ENCODE data around the gene DHRS1.
A peak's percentile ranks its signal among the peaks of the same experiment; 100 is the strongest.

Gene DHRS1

DNA sequence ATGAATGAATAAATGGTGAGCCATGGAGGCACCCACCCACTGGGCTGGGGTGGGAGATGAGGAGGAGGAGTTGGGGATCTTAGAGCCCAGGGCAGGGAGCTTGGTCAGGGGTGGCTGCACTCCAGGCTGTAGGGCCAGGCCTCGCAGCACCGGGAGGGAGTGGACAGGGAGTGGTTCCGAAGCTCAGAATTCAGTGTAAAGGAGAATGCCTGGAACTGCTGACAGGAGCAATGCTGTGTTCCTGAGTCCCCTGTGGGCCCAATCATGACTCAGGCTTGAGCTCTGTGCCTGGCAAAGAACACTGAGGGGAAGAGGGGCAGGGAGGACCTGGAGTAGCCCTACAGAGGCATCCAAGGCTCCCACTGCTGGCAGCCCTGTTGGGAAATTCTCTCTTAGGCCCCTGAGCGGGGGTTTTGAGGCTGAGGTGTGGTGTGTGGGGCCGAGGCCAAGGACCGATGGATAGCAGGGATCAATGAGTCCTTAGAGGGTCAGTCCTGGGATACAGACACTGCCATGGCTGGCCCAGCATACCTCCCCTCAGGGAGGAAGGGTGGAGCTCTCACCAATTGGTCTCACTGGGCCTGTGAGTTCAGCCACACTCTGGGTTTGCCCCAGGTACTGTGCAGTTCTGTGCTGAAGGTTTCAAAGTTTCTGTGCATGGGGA, 18.7 kb downstream of the DHRS1 start:
- H3F3A ChIP-seq (ENCODE audit: low read depth): no peaks in the 10 kb centered on the region
- no peaks in the 10 kb centered on the region for H4K20me1 ChIP-seq (ENCODE audit: insufficient read depth, low read length, poor library complexity, severe bottlenecking)
- peaks cover 24% of the 10 kb centered on the region for H3K4me1 ChIP-seq (ENCODE audit: insufficient read depth, low read length, poor library complexity, severe bottlenecking)
- no peaks in the 10 kb centered on the region for H3K9me3 ChIP-seq (ENCODE audit: insufficient read depth, low read depth, low read length)
- TF ChIP-seq, protein P1, sequence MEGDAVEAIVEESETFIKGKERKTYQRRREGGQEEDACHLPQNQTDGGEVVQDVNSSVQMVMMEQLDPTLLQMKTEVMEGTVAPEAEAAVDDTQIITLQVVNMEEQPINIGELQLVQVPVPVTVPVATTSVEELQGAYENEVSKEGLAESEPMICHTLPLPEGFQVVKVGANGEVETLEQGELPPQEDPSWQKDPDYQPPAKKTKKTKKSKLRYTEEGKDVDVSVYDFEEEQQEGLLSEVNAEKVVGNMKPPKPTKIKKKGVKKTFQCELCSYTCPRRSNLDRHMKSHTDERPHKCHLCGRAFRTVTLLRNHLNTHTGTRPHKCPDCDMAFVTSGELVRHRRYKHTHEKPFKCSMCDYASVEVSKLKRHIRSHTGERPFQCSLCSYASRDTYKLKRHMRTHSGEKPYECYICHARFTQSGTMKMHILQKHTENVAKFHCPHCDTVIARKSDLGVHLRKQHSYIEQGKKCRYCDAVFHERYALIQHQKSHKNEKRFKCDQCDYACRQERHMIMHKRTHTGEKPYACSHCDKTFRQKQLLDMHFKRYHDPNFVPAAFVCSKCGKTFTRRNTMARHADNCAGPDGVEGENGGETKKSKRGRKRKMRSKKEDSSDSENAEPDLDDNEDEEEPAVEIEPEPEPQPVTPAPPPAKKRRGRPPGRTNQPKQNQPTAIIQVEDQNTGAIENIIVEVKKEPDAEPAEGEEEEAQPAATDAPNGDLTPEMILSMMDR (conservative IDR thresholded peaks at IDR 0.05; ENCODE audit: low read length): no peak
- no peak for TF ChIP-seq EZH2phosphoT487 (IDR thresholded peaks at IDR 0.05; ENCODE audit: borderline replicate concordance)
- no peaks in the 10 kb centered on the region for H3K79me2 ChIP-seq (ENCODE audit: insufficient read depth, low read length)
- H3K27me3 ChIP-seq (ENCODE audit: insufficient read depth, low read length, poor library complexity, severe bottlenecking): no peaks in the 10 kb centered on the region
- H2AFZ ChIP-seq (ENCODE audit: low read length): no peak overlapping the region
- H3K36me3 ChIP-seq (ENCODE audit: insufficient read depth, low read length): no peaks in the 10 kb centered on the region
- H3K9ac ChIP-seq (ENCODE audit: low read depth, low read length, poor library complexity, severe bottlenecking): no peak overlapping the region
- H3K9me2 ChIP-seq (replicated peaks; ENCODE audit: low read depth, low read length): no peaks in the 10 kb centered on the region
- H3K4me3 ChIP-seq (ENCODE audit: low read length, poor library complexity, severe bottlenecking): no peak overlapping the region
- H3K4me2 ChIP-seq (ENCODE audit: low read depth, low read length, poor library complexity, severe bottlenecking): no peak overlapping the region

DNA sequence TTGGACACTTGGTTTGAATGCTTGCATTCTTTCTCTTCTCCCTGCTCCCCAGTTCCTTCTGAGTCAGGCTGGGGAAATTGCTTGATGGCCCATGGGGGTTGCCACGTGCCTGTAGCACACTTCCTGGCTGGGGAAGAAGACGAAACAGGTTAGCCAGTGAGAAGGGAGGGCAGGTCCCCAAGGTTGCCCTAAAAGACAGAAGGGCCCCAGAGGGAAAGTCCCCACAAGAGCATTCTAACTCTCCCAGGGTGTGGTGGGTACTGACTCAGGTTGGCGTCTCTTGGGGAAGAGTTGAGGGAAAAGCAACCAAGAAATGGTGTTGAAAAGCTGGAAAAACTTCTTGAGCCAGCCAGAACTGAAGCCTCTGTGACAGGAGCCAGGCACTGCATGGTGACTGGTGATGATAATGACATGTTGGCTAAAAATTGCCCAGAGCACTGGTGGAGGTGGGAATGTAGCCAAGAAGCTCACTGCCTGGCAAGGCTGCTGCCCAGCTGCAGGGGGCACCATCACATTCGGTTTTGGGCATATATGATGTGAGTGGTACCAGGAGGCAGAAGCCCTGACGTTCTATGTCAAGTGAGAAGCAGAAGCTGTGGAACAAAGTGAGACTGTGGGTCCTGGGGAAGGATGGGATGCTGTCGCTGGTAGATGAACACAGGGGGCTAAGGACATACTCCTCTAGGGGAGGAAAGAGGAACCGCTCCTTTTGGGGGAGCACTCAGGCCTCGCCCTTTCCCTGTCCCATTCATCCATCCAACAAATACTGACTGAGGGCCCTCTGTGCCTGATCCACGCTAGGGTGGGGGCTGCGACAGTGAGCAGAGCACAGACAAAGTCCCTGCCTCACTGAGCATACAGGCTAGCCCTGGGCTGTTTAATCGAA, 20.0 kb downstream of the DHRS1 start:
- Histone ChIP-seq H2AFZ (ENCODE audit: low read length) (no peak overlapping the region), H3K4me1 (ENCODE audit: insufficient read depth, low read length, poor library complexity, severe bottlenecking) (peaks cover 24% of the 10 kb centered on the region), H3K9me3 (ENCODE audit: insufficient read depth, low read depth, low read length) (no peaks in the 10 kb centered on the region), H3K79me2 (ENCODE audit: insufficient read depth, low read length) (no peaks in the 10 kb centered on the region), H3K9me2 (replicated peaks; ENCODE audit: low read depth, low read length) (no peaks in the 10 kb centered on the region), H3K4me2 (ENCODE audit: low read depth, low read length, poor library complexity, severe bottlenecking) (peak overlapping the region; percentile 41), H3K27me3 (ENCODE audit: insufficient read depth, low read length, poor library complexity, severe bottlenecking) (no peaks in the 10 kb centered on the region), H3F3A (ENCODE audit: low read depth) (no peaks in the 10 kb centered on the region), H3K9ac (ENCODE audit: low read depth, low read length, poor library complexity, severe bottlenecking) (no peak overlapping the region), H4K20me1 (ENCODE audit: insufficient read depth, low read length, poor library complexity, severe bottlenecking) (no peaks in the 10 kb centered on the region), H3K36me3 (ENCODE audit: insufficient read depth, low read length) (no peaks in the 10 kb centered on the region), H3K4me3 (ENCODE audit: low read length, poor library complexity, severe bottlenecking) (no peak overlapping the region)
- no peak for TF ChIP-seq EZH2phosphoT487 (IDR thresholded peaks at IDR 0.05; ENCODE audit: borderline replicate concordance)
- TF ChIP-seq, protein P1 (conservative IDR thresholded peaks at IDR 0.05; ENCODE audit: low read length): peak; percentile 74

DNA sequence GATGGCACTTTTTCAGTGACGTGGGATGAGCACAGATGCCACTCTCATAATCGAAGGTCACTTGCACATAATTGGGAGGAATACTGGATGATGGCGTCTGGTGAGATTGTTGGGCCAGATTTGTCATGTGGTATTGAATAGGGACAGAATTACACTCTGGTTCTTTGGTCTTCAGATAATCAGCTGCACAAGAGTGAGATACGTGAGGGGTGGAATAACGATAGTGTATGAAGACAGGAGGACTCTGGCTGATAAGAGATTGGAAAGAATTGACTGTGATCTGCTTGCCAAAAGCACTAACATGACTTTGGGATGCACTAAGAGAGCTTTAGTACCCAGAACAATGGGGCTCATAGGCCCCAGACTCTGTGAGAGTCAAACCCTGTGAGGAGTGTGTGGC, 21.2 kb downstream of the DHRS1 start:
- Histone ChIP-seq H3K4me3 (ENCODE audit: low read length, poor library complexity, severe bottlenecking) (no peak overlapping the region), H3K9me2 (replicated peaks; ENCODE audit: low read depth, low read length) (no peaks in the 10 kb centered on the region), H3K36me3 (ENCODE audit: insufficient read depth, low read length) (no peaks in the 10 kb centered on the region), H4K20me1 (ENCODE audit: insufficient read depth, low read length, poor library complexity, severe bottlenecking) (no peaks in the 10 kb centered on the region), H3K79me2 (ENCODE audit: insufficient read depth, low read length) (no peaks in the 10 kb centered on the region), H3K27me3 (ENCODE audit: insufficient read depth, low read length, poor library complexity, severe bottlenecking) (no peaks in the 10 kb centered on the region), H3K9me3 (ENCODE audit: insufficient read depth, low read depth, low read length) (no peaks in the 10 kb centered on the region), H3K4me1 (ENCODE audit: insufficient read depth, low read length, poor library complexity, severe bottlenecking) (peaks cover 24% of the 10 kb centered on the region), H2AFZ (ENCODE audit: low read length) (no peak overlapping the region), H3F3A (ENCODE audit: low read depth) (no peaks in the 10 kb centered on the region), H3K4me2 (ENCODE audit: low read depth, low read length, poor library complexity, severe bottlenecking) (peak overlapping the region; percentile 36), H3K9ac (ENCODE audit: low read depth, low read length, poor library complexity, severe bottlenecking) (no peak overlapping the region)
- TF ChIP-seq, protein P1 (conservative IDR thresholded peaks at IDR 0.05; ENCODE audit: low read length): no peak
- TF ChIP-seq EZH2phosphoT487 (IDR thresholded peaks at IDR 0.05; ENCODE audit: borderline replicate concordance): no peak

All from Loucy (cell line).